NCI-H748 (cell line): ENCODE data around the gene RTL5.

Source experiments
- DNase-seq: peaks from one replicate; lab custom pipeline; 2025; ENCODE audit not compliant: unreplicated experiment; lab: John Stamatoyannopoulos, UW

RTL5 gene

DNA sequence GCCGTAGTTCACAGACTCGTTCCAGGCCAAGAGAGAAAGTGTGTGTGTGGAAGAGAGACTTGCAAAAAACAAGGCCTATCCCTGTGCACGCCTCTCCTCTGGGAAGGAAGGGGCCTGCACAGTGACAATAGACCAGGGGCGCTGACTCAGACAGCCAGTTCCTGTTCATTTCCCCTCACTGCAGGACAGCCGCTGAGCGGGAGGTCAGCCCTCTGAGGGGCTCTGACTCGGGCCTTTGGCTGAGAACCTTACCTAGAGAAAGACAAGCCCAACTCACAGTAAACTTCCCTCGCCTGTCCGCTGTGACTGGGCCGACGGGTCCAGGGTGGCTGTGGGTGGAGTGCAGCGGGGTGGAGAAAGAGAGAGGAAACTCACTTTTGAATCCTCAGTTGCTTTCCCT lies 52.1 kb downstream of the RTL5 start:
- DNase-seq = no peak

DNA sequence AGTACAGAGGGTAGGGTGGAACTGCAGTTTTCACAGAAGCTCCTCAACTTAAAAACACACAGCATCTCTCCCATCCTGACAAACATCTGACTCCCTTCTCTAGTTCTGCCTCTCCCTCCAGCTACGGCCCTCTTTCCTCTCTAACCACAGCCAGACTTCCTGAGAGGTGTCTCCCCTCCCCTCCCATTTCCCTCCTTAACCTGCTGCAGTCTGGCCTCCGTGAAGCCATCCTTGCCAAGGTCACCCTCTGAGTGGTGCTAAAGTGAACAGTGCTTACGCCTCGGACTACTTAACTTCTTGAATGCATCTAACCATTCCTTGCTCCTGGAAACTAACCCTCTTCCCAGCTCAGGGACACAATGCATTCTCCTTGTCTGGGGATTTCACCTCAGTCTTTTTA lies 53.3 kb downstream of the RTL5 start:
- DNase-seq = no peak
